ENCODE data around the gene TMEM38A.

TMEM38A gene

DNA sequence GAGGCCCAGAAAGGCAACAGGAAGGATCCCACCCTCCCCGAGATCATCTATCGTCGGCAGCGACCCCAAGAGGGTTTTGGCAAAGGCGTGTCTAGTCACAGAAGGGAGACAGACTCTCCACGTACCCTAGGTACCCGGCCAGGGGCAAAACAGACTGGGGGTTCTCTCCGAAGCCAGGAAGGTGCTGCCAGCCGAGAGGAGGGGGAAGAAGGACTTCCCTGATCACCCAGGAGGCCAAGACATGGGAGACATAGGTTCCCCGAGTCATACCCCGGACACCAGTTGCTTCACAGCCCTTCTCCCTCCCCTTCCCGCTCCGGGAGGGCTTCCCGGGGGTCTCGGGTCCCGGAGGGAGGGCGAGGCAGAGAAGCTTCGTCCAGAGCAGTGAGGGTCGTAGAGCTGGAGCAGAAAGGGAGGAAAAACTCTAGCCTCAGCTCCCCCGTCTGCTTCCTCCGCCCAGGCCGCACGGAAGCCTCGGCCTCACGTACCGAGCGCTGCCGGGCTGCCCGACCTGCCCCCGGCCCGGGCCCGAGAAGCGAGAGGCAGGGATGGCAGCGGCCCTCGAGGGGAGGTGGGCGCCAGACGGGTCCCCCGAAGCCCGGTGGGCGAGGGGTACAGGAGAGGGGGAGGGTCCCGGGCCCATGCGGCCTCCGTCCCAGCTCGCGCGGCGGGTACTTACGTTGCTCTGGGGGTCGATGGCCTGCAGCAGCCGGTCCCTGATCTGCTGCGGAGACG, 33.6 kb upstream of the TMEM38A start (continued):
- TF ChIP-seq ZNF76 (tag by site-specific recombination; IDR thresholded peaks at IDR 0.05; ENCODE audit: borderline replicate concordance, low read depth) (peak; percentile 42; the same call in 1 of the 2 replicates), ZNF311 (tag by site-specific recombination; IDR thresholded peaks at IDR 0.05; ENCODE audit: borderline replicate concordance) (no peak), ZNF530 (tag by site-specific recombination; IDR thresholded peaks at IDR 0.05; ENCODE audit: low read depth) (no peak), ZNF146 (tag by site-specific recombination; IDR thresholded peaks at IDR 0.05) (no peak), KLF16 (tag by site-specific recombination; IDR thresholded peaks at IDR 0.05) (0 out of 2 replicates have a peak, but pooled peaks have one; percentile 21), ZXDB (tag by site-specific recombination; IDR thresholded peaks at IDR 0.05) (peak; percentile 71), ZNF600 (tag by site-specific recombination; IDR thresholded peaks at IDR 0.05) (peak; percentile 41), ELK4 (IDR thresholded peaks at IDR 0.05; ENCODE audit: borderline replicate concordance, low read depth, low read length) (no peak), YY2 (tag by site-specific recombination; IDR thresholded peaks at IDR 0.05) (no peak), ZFP37 (tag by site-specific recombination; IDR thresholded peaks at IDR 0.05) (peak; percentile 95), YY1 (tag by site-specific recombination; IDR thresholded peaks at IDR 0.05) (0 out of 2 replicates have a peak, but pooled peaks have one; percentile 22), ZNF654 (tag by site-specific recombination; IDR thresholded peaks at IDR 0.05; ENCODE audit: low read depth) (no peak), ZNF214 (tag by site-specific recombination; IDR thresholded peaks at IDR 0.05; ENCODE audit: borderline replicate concordance) (no peak), ZNF391 (tag by site-specific recombination; IDR thresholded peaks at IDR 0.05; ENCODE audit: borderline replicate concordance, low read depth) (peak; percentile 48; the same call in 1 of the 2 replicates), ZBTB17 (tag by site-specific recombination; IDR thresholded peaks at IDR 0.05) (peak; percentile 46; the same call in 1 of the 2 replicates), ZEB2 (tag by site-specific recombination; IDR thresholded peaks at IDR 0.05) (no peak), ZNF514 (tag by site-specific recombination; IDR thresholded peaks at IDR 0.05) (no peak), ZBTB48 (tag by site-specific recombination; IDR thresholded peaks at IDR 0.05) (peak; percentile 30; the same call in 1 of the 2 replicates), ZSCAN5A (tag by site-specific recombination; IDR thresholded peaks at IDR 0.05) (no peak), KLF8 (tag by site-specific recombination; IDR thresholded peaks at IDR 0.05) (peak; percentile 46; the same call in 1 of the 2 replicates), ZNF394 (tag by site-specific recombination; IDR thresholded peaks at IDR 0.05; ENCODE audit: borderline replicate concordance) (peak; percentile 50; the same call in 1 of the 2 replicates), ZNF37A (tag by site-specific recombination; IDR thresholded peaks at IDR 0.05) (no peak)
- TF ChIP-seq, protein P1, sequence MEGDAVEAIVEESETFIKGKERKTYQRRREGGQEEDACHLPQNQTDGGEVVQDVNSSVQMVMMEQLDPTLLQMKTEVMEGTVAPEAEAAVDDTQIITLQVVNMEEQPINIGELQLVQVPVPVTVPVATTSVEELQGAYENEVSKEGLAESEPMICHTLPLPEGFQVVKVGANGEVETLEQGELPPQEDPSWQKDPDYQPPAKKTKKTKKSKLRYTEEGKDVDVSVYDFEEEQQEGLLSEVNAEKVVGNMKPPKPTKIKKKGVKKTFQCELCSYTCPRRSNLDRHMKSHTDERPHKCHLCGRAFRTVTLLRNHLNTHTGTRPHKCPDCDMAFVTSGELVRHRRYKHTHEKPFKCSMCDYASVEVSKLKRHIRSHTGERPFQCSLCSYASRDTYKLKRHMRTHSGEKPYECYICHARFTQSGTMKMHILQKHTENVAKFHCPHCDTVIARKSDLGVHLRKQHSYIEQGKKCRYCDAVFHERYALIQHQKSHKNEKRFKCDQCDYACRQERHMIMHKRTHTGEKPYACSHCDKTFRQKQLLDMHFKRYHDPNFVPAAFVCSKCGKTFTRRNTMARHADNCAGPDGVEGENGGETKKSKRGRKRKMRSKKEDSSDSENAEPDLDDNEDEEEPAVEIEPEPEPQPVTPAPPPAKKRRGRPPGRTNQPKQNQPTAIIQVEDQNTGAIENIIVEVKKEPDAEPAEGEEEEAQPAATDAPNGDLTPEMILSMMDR (tag by site-specific recombination; IDR thresholded peaks at IDR 0.05) = peak; percentile 19

- H3K4me1 ChIP-seq (ENCODE audit: control insufficient read depth, insufficient read depth, low read length) = no peaks in the 10 kb centered on the region
- POLR2A ChIA-PET = interaction anchor here (0.6 to 3.1 kb wide), 20 partner anchors 10 to 682 kb away, joined by 3 to 20 read pairs (median 6); partner anchors contain the start of genes C19orf44, CALR3, DDA1 and SLC35E1
- no peak for TF ChIP-seq ZBTB1 (tag by site-specific recombination; IDR thresholded peaks at IDR 0.05)
- no peak for TF ChIP-seq ZNF223 (tag by site-specific recombination; IDR thresholded peaks at IDR 0.05)
- TF ChIP-seq ZNF529 (tag by site-specific recombination; IDR thresholded peaks at IDR 0.05; ENCODE audit: insufficient replicate concordance) = no peak
- TF ChIP-seq HOXD13 (CRISPR knock-in tag; IDR thresholded peaks at IDR 0.05; ENCODE audit: borderline replicate concordance) = no peak
- TF ChIP-seq BCL11B (tag by site-specific recombination; IDR thresholded peaks at IDR 0.05; ENCODE audit: low read depth) = no peak
- TF ChIP-seq ZFP37 (tag by site-specific recombination; IDR thresholded peaks at IDR 0.05) = no peak
- TF ChIP-seq SALL2 (tag by site-specific recombination; IDR thresholded peaks at IDR 0.05; ENCODE audit: borderline replicate concordance) = no peak
- TF ChIP-seq ZNF48 (tag by site-specific recombination; IDR thresholded peaks at IDR 0.05) = no peak
- no peak for TF ChIP-seq ZNF23 (tag by site-specific recombination; IDR thresholded peaks at IDR 0.05; ENCODE audit: borderline replicate concordance)
- no peak for TF ChIP-seq ZNF596 (tag by site-specific recombination; IDR thresholded peaks at IDR 0.05)
- no peaks in the 10 kb centered on the region for H3K9me3 ChIP-seq (ENCODE audit: control insufficient read depth, insufficient read depth, low read depth, low read length)
- peak overlapping the region; percentile 63; the same call in 1 of the 2 replicates for H3K27ac ChIP-seq (ENCODE audit: extremely low read depth, low read depth, low read length)
- H3K36me3 ChIP-seq (ENCODE audit: control insufficient read depth in 2 of 2, insufficient read depth in 1 of 2, low read length in 2 of 2) = peaks cover 7 to 37% of the 10 kb centered on the region in 2 experiments; a peak in 2 of 3 replicates
- peak overlapping the region; percentile 60 for H3K4me3 ChIP-seq (ENCODE audit: low read depth, low read length)
- CTCF ChIA-PET = interaction anchor here (0.6 kb wide), 2 partner anchors 111 to 429 kb away, joined by 3 read pairs; no protein-coding TSS in a partner anchor
Measured at GRCh38 chr19:16627928-16628182, 33.1 kb upstream of the TMEM38A start.

All from HEK293 (cell line).